SU-DHL-6 (cell line): ENCODE data around the gene PLA2G10.
"Not testable (repeated sequence)": the region's sequence is repeated elsewhere in the genome, so short reads cannot be mapped to it uniquely, and the experiment has no call there.

Source experiments
- CTCF ChIP-seq: fragments of 200-600 bp; sonication (generic); IDR thresholded peaks from one replicate; pipeline ENCODE4 v1.5.1; 2017; ENCODE audit warnings: antibody characterized with exemption, mild to moderate bottlenecking, low read length, moderate library complexity; ENCODE audit not compliant: insufficient read depth, poor library complexity, severe bottlenecking
- EZH2phosphoT487 ChIP-seq: fragments of 200-600 bp; sonication (generic), shearing (Covaris generic); conservative IDR thresholded peaks from 2 replicates; pipeline ENCODE4 v1.6.1; 2018; ENCODE audit warnings: mild to moderate bottlenecking, antibody characterized with exemption, low read length, moderate library complexity, mixed read lengths

GRCh38 chr16:14636179-14636950 lies 57.7 kb downstream of the PLA2G10 start:
- not testable (repeated sequence) for TF ChIP-seq CTCF, EZH2phosphoT487
